HepG2 (cell line): Measurements from ENCODE around the gene RAB40C. TPM values are rescaled to one million over a fixed set of nuclear protein-coding genes. Genes with fewer than 3 reads are reported as not detected.
A peak's percentile ranks its signal among the peaks of the same experiment; 100 is the strongest.

Experiments used
- AGO1 ChIP-seq: fragments of 200-400 bp; formaldehyde crosslinking; IDR thresholded peaks from 2 replicates; pipeline ENCODE4 v1.6.1; 2017; ENCODE audit warnings: mild to moderate bottlenecking, low read depth, low read length, moderate library complexity; ENCODE audit not compliant: poor library complexity, severe bottlenecking
- DZIP1 ChIP-seq: sonication (generic); formaldehyde crosslinking; IDR thresholded peaks from 2 replicates; pipeline ENCODE4 v1.5.0; 2020; ENCODE audit warnings: mild to moderate bottlenecking, missing genetic modification reagents
- FOSL1 ChIP-seq: sonication (generic); formaldehyde crosslinking; IDR thresholded peaks from 2 replicates; pipeline ENCODE4 v1.9.0; 2021; ENCODE audit warnings: missing genetic modification reagents, borderline replicate concordance
- FOSL2 ChIP-seq: sonication (generic); formaldehyde crosslinking; IDR thresholded peaks from 2 replicates; pipeline ENCODE4 v1.4.0; 2020; ENCODE audit warnings: missing genetic modification reagents
- HDAC6 ChIP-seq: fragments of 200-600 bp; sonication (generic); IDR thresholded peaks from 2 replicates; pipeline ENCODE4 v1.7.0; 2017; ENCODE audit warnings: mild to moderate bottlenecking, antibody characterized with exemption, low read length, low read depth
- HNRNPL ChIP-seq: fragments of 200-400 bp; formaldehyde crosslinking; IDR thresholded peaks from 2 replicates; pipeline ENCODE4 v1.6.1; 2017; ENCODE audit warnings: mild to moderate bottlenecking, low read depth, low read length
- JUND ChIP-seq: sonication (generic); formaldehyde crosslinking; IDR thresholded peaks from 2 replicates; pipeline ENCODE4 v1.8.0; 2022; ENCODE audit warnings: mild to moderate bottlenecking, missing genetic modification reagents
- KDM1A ChIP-seq: IDR thresholded peaks from 2 replicates; pipeline ENCODE4 v1.6.1; 2016; ENCODE audit warnings: missing compliant biosample characterization
- KLF16 ChIP-seq, 2 experiments: sonication (generic) in 1 of 2; formaldehyde crosslinking in 1 of 2; IDR thresholded peaks; 2 replicates each; pipeline versions ENCODE4 v1.6.1 to v1.8.0; 2016 to 2023; ENCODE audit warnings: missing genetic modification reagents in 2 of 2, missing compliant biosample characterization in 1 of 2
- NR1H2 ChIP-seq: sonication (generic); formaldehyde crosslinking; IDR thresholded peaks from 2 replicates; pipeline ENCODE4 v1.8.1; 2022; ENCODE audit warnings: low read depth, missing genetic modification reagents, borderline replicate concordance
- ONECUT2 ChIP-seq: sonication (generic); formaldehyde crosslinking; IDR thresholded peaks from 2 replicates; pipeline ENCODE4 v1.4.0; 2020; ENCODE audit warnings: missing genetic modification reagents
- SALL2 ChIP-seq: sonication (generic); formaldehyde crosslinking; IDR thresholded peaks from 2 replicates; pipeline ENCODE4 v1.8.1; 2023; ENCODE audit warnings: mild to moderate bottlenecking, missing genetic modification reagents, inconsistent platforms
- SAP130 ChIP-seq: IDR thresholded peaks from 2 replicates; pipeline ENCODE4 v1.6.1; 2016; ENCODE audit warnings: low read depth
- SIN3B ChIP-seq: fragments of 150-350 bp; IDR thresholded peaks from 2 replicates; pipeline ENCODE4 v1.6.1; 2014; ENCODE audit warnings: low read length
- SMAD1 ChIP-seq: sonication (generic); formaldehyde crosslinking; IDR thresholded peaks from 2 replicates; pipeline ENCODE4 v1.4.0; 2020; ENCODE audit warnings: missing genetic modification reagents, low read depth, mild to moderate bottlenecking, borderline replicate concordance
- YEATS2 ChIP-seq: sonication (generic); formaldehyde crosslinking; IDR thresholded peaks from 2 replicates; pipeline ENCODE4 v1.4.0; 2020; ENCODE audit warnings: missing genetic modification reagents, borderline replicate concordance
- ZBTB2 ChIP-seq: sonication (generic); formaldehyde crosslinking; IDR thresholded peaks from 2 replicates; pipeline ENCODE4 v1.8.0; 2022; ENCODE audit warnings: low read depth, missing genetic modification reagents
- ZBTB33 ChIP-seq: sonication (generic); formaldehyde crosslinking; IDR thresholded peaks from 2 replicates; pipeline ENCODE4 v1.4.0; 2020; ENCODE audit warnings: missing genetic modification reagents
- ZC3H13 ChIP-seq: sonication (generic); formaldehyde crosslinking; IDR thresholded peaks from 2 replicates; pipeline ENCODE4 v1.8.1; 2023; ENCODE audit warnings: mild to moderate bottlenecking, missing genetic modification reagents, moderate library complexity
- ZFP36 ChIP-seq: fragments of 150-350 bp; IDR thresholded peaks from 2 replicates; pipeline ENCODE4 v1.6.1; 2018; ENCODE audit warnings: borderline replicate concordance, low read length, low read depth; ENCODE audit not compliant: partially characterized antibody
- ZNF781 ChIP-seq: sonication (generic); formaldehyde crosslinking; IDR thresholded peaks from 2 replicates; pipeline ENCODE4 v1.5.1; 2020; ENCODE audit warnings: borderline replicate concordance, mild to moderate bottlenecking, missing genetic modification reagents; ENCODE audit errors: not compliant biosample characterization
- polyA plus RNA-seq, 8 experiments: library from polyadenylated mRNA; depleted of rRNA in 3 of 8; stranded (reverse) in 7 of 8; unstranded in 1 of 8; fragments of >200 nt; fragmentation: Illumina TruSeq in 4 of 8; extraction: Trizol in 4 of 8; gene quantifications; 2 replicates each; pipeline versions ENCODE4 v1.2.1 to v1.2.3, GENCODE V29; 2011 to 2016; ENCODE audit warnings: low read depth in 4 of 8, missing spikeins in 1 of 8, mixed read lengths in 1 of 8; ENCODE audit not compliant: insufficient read depth in 1 of 8
- total RNA-seq, 5 experiments: library from RNA; depleted of rRNA; stranded (reverse); fragments of >200 nt; fragmentation: Illumina TruSeq; extraction: Trizol; gene quantifications; 2 replicates each; pipeline ENCODE4 v1.2.3, GENCODE V29; 2016; ENCODE audit warnings: low read depth in 1 of 5
- TF ChIP-seq, protein P1 (sequence below): sonication (generic); formaldehyde crosslinking; IDR thresholded peaks from 2 replicates; pipeline ENCODE4 v1.5.0; 2020; ENCODE audit warnings: missing genetic modification reagents

RAB40C gene
- total and polyA plus RNA-seq, 2 of the 13 experiments (the other 11 are each of a cell fraction or from before 2014, with no cell fraction given), result 7.7 to 11.5 TPM

DNA sequence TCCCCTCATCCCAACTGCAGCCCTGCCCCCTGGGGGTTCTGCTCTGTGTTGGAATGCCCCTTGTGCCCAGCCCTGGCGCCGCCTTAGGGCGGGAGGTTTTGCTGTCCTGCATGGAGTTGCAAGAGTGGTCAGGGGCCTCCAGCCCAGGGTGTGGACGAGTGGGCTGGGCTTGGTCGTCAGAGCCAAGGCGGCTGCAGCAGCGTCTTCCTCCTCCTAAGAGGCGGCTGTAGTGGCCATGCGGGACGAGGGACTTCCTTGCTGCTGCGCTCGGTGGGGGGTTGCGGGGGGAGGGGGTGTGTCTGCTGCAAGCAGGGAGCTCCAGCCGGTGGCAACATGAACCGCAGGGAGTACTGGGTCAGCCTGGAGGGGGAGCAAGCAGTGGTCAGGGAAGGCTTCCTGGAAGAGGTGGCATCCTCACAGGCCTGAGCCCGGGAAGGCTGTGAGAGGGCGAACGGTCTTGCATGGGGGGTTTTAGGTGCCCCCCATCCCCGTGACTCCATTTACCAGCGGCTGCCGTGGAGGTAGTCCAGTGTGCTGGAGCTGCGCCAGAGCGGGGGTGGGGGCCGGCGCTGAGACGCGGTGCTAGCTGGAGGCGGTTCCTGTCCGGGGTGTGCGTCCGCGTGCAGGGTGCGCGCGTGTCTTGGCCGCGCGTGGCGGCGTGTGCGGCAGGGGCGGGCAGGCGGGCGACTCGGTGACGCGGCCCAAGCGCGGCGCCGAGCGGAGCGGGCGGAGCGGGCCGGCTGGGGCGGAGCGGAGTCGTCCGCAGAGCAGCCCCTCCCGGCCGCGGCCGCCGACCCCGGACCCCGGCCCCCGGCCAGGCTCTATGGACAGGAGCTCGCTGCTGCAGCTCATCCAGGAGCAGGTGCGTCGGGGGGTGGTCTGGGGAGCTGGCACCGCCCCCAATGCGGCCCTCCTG, 85.4 kb downstream of the RAB40C start, which contains the start of gene RHBDL1 (continued):
- TF ChIP-seq, protein P1, sequence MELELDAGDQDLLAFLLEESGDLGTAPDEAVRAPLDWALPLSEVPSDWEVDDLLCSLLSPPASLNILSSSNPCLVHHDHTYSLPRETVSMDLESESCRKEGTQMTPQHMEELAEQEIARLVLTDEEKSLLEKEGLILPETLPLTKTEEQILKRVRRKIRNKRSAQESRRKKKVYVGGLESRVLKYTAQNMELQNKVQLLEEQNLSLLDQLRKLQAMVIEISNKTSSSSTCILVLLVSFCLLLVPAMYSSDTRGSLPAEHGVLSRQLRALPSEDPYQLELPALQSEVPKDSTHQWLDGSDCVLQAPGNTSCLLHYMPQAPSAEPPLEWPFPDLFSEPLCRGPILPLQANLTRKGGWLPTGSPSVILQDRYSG (CRISPR knock-in tag), result no peak
- no peak for TF ChIP-seq NR1H2 (CRISPR knock-in tag)
- no peak for TF ChIP-seq KLF16 (CRISPR knock-in tag; IDR thresholded peaks at IDR 0.05)
- TF ChIP-seq YEATS2 (CRISPR knock-in tag), result no peak
- TF ChIP-seq ZC3H13 (CRISPR knock-in tag), result no peak; the same call in none of the 2 replicates
- no peak for TF ChIP-seq ZBTB2
- TF ChIP-seq FOSL2, result no peak
- no peak for TF ChIP-seq SALL2 (CRISPR knock-in tag)
- TF ChIP-seq ZBTB33 (CRISPR knock-in tag), result no peak
- no peak for TF ChIP-seq ONECUT2 (CRISPR knock-in tag)
- TF ChIP-seq AGO1, result peak; percentile 91
- TF ChIP-seq SAP130, result 0 out of 2 replicates have a peak, but pooled peaks have one; percentile 6
- TF ChIP-seq HDAC6, result no peak
- 0 out of 2 replicates have a peak, but pooled peaks have one; percentile 17 for TF ChIP-seq KDM1A (CRISPR knock-in tag)
- no peak for TF ChIP-seq DZIP1 (CRISPR knock-in tag)
- TF ChIP-seq SIN3B, result no peak
- TF ChIP-seq FOSL1 (CRISPR knock-in tag), result no peak
- peak; percentile 87; the same call in 1 of the 2 replicates for TF ChIP-seq SMAD1
- peak; percentile 57 for TF ChIP-seq JUND (CRISPR knock-in tag)
- TF ChIP-seq ZNF781 (CRISPR knock-in tag), result no peak
- 0 out of 2 replicates have a peak, but pooled peaks have one; percentile 60 for TF ChIP-seq HNRNPL
- peak; percentile 99 for TF ChIP-seq ZFP36
